Measurements from ENCODE around the gene TNFRSF13B.

- TF ChIP-seq, protein P1, sequence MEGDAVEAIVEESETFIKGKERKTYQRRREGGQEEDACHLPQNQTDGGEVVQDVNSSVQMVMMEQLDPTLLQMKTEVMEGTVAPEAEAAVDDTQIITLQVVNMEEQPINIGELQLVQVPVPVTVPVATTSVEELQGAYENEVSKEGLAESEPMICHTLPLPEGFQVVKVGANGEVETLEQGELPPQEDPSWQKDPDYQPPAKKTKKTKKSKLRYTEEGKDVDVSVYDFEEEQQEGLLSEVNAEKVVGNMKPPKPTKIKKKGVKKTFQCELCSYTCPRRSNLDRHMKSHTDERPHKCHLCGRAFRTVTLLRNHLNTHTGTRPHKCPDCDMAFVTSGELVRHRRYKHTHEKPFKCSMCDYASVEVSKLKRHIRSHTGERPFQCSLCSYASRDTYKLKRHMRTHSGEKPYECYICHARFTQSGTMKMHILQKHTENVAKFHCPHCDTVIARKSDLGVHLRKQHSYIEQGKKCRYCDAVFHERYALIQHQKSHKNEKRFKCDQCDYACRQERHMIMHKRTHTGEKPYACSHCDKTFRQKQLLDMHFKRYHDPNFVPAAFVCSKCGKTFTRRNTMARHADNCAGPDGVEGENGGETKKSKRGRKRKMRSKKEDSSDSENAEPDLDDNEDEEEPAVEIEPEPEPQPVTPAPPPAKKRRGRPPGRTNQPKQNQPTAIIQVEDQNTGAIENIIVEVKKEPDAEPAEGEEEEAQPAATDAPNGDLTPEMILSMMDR (conservative IDR thresholded peaks at IDR 0.05; ENCODE audit: low read depth in 2 of 2): no peak
- TF ChIP-seq EZH2 (IDR thresholded peaks at IDR 0.05; ENCODE audit: low read depth, unreplicated experiment): no peak
- no peak for TF ChIP-seq REST (IDR thresholded peaks at IDR 0.05; ENCODE audit: unreplicated experiment)
- no peak for TF ChIP-seq POLR2AphosphoS5 (IDR thresholded peaks at IDR 0.05; ENCODE audit: low read depth)
- TF ChIP-seq EZH2phosphoT487 (IDR thresholded peaks at IDR 0.05; ENCODE audit: unreplicated experiment): no peak
- TF ChIP-seq CREB1 (CRISPR knock-in tag; IDR thresholded peaks at IDR 0.05; ENCODE audit: low read depth): no peak
- no peak for TF ChIP-seq NANOG (IDR thresholded peaks at IDR 0.05; ENCODE audit: borderline replicate concordance)
- TF ChIP-seq, protein P2, sequence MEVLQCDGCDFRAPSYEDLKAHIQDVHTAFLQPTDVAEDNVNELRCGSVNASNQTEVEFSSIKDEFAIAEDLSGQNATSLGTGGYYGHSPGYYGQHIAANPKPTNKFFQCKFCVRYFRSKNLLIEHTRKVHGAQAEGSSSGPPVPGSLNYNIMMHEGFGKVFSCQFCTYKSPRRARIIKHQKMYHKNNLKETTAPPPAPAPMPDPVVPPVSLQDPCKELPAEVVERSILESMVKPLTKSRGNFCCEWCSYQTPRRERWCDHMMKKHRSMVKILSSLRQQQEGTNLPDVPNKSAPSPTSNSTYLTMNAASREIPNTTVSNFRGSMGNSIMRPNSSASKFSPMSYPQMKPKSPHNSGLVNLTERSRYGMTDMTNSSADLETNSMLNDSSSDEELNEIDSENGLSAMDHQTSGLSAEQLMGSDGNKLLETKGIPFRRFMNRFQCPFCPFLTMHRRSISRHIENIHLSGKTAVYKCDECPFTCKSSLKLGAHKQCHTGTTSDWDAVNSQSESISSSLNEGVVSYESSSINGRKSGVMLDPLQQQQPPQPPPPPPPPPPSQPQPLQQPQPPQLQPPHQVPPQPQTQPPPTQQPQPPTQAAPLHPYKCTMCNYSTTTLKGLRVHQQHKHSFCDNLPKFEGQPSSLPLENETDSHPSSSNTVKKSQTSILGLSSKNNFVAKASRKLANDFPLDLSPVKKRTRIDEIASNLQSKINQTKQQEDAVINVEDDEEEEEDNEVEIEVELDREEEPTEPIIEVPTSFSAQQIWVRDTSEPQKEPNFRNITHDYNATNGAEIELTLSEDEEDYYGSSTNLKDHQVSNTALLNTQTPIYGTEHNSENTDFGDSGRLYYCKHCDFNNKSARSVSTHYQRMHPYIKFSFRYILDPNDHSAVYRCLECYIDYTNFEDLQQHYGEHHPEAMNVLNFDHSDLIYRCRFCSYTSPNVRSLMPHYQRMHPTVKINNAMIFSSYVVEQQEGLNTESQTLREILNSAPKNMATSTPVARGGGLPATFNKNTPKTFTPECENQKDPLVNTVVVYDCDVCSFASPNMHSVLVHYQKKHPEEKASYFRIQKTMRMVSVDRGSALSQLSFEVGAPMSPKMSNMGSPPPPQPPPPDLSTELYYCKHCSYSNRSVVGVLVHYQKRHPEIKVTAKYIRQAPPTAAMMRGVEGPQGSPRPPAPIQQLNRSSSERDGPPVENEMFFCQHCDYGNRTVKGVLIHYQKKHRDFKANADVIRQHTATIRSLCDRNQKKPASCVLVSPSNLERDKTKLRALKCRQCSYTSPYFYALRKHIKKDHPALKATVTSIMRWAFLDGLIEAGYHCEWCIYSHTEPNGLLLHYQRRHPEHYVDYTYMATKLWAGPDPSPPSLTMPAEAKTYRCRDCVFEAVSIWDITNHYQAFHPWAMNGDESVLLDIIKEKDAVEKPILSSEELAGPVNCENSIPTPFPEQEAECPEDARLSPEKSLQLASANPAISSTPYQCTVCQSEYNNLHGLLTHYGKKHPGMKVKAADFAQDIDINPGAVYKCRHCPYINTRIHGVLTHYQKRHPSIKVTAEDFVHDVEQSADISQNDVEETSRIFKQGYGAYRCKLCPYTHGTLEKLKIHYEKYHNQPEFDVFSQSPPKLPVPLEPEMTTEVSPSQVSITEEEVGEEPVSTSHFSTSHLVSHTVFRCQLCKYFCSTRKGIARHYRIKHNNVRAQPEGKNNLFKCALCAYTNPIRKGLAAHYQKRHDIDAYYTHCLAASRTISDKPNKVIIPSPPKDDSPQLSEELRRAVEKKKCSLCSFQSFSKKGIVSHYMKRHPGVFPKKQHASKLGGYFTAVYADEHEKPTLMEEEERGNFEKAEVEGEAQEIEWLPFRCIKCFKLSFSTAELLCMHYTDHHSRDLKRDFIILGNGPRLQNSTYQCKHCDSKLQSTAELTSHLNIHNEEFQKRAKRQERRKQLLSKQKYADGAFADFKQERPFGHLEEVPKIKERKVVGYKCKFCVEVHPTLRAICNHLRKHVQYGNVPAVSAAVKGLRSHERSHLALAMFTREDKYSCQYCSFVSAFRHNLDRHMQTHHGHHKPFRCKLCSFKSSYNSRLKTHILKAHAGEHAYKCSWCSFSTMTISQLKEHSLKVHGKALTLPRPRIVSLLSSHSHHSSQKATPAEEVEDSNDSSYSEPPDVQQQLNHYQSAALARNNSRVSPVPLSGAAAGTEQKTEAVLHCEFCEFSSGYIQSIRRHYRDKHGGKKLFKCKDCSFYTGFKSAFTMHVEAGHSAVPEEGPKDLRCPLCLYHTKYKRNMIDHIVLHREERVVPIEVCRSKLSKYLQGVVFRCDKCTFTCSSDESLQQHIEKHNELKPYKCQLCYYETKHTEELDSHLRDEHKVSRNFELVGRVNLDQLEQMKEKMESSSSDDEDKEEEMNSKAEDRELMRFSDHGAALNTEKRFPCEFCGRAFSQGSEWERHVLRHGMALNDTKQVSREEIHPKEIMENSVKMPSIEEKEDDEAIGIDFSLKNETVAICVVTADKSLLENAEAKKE (CRISPR knock-in tag; IDR thresholded peaks at IDR 0.05): no peak
- no peak for TF ChIP-seq ETS1 (IDR thresholded peaks at IDR 0.05)
- no peak for TF ChIP-seq STAT1 (IDR thresholded peaks at IDR 0.05; ENCODE audit: unreplicated experiment)
Measured at GRCh38 chr17:16943032-16943352, 28.9 kb downstream of the TNFRSF13B start.
